ENCODE measurements around the gene EMC8.

The EMC8 gene

GRCh38 chr16:85784813-85785212, 14.5 kb downstream of the EMC8 start:
- no peak for DNase-seq (ENCODE audit: low read depth in 2 of 2)

- no peak for DNase-seq (ENCODE audit: low read depth in 2 of 2)
Observed at GRCh38 chr16:85783441-85783840, 15.9 kb downstream of the EMC8 start.

GRCh38 chr16:85782451-85782850, 16.9 kb downstream of the EMC8 start:
- no peak for DNase-seq (ENCODE audit: low read depth in 2 of 2)

- no peak for DNase-seq (ENCODE audit: low read depth in 2 of 2)
Observed at GRCh38 chr16:85781695-85782370, 17.5 kb downstream of the EMC8 start.

GRCh38 chr16:85781156-85781555, 18.2 kb downstream of the EMC8 start:
- no peak for DNase-seq (ENCODE audit: low read depth in 2 of 2)

- no peak for DNase-seq (ENCODE audit: low read depth in 2 of 2)
Observed at GRCh38 chr16:85780281-85780680, 19.1 kb downstream of the EMC8 start.

GRCh38 chr16:85778873-85779272, 20.5 kb downstream of the EMC8 start:
- DNase-seq (ENCODE audit: low read depth in 2 of 2), result no peak

- DNase-seq (ENCODE audit: low read depth in 2 of 2), result no peak
Observed at GRCh38 chr16:85777583-85778310, 21.6 kb downstream of the EMC8 start.

- DNase-seq (ENCODE audit: low read depth in 2 of 2), result no peak
Observed at GRCh38 chr16:85774811-85775210, 24.5 kb downstream of the EMC8 start.

- no peak for DNase-seq (ENCODE audit: low read depth in 2 of 2)
Observed at GRCh38 chr16:85774136-85774535, 25.2 kb downstream of the EMC8 start.

- DNase-seq (ENCODE audit: low read depth in 2 of 2), result no peak
Observed at GRCh38 chr16:85773044-85773443, 26.3 kb downstream of the EMC8 start.

- no peak for DNase-seq (ENCODE audit: low read depth in 2 of 2)
Observed at GRCh38 chr16:85770741-85771140, 28.6 kb downstream of the EMC8 start.

GRCh38 chr16:85768199-85768598, 31.1 kb downstream of the EMC8 start:
- no peak for DNase-seq (ENCODE audit: low read depth in 2 of 2)

GRCh38 chr16:85767531-85767930, 31.8 kb downstream of the EMC8 start:
- no peak for DNase-seq (ENCODE audit: low read depth in 2 of 2)

- no peak for DNase-seq (ENCODE audit: low read depth in 2 of 2)
Observed at GRCh38 chr16:85765767-85766166, 33.6 kb downstream of the EMC8 start.

- no peak for DNase-seq (ENCODE audit: low read depth in 2 of 2)
Observed at GRCh38 chr16:85765211-85765610, 34.1 kb downstream of the EMC8 start.

- no peak for DNase-seq (ENCODE audit: low read depth in 2 of 2)
Observed at GRCh38 chr16:85763616-85764015, 35.7 kb downstream of the EMC8 start.

GRCh38 chr16:85762970-85763369, 36.4 kb downstream of the EMC8 start:
- DNase-seq (ENCODE audit: low read depth in 2 of 2), result no peak

- DNase-seq (ENCODE audit: low read depth in 2 of 2), result no peak
Observed at GRCh38 chr16:85761861-85762260, 37.5 kb downstream of the EMC8 start.

GRCh38 chr16:85759631-85760419, 39.5 kb downstream of the EMC8 start:
- no peak for DNase-seq (ENCODE audit: low read depth in 2 of 2)

GRCh38 chr16:85759136-85759535, 40.2 kb downstream of the EMC8 start:
- DNase-seq (ENCODE audit: low read depth in 2 of 2), result no peak

GRCh38 chr16:85757341-85757822, 42.0 kb downstream of the EMC8 start:
- DNase-seq (ENCODE audit: low read depth in 2 of 2), result no peak

All from stimulated activated CD8-positive, alpha-beta memory T cell treated with anti-CD3 and anti-CD28 coated beads, Interleukin-7, amount 100 ng/mL, for 1 hour (primary cell).